Endothelial cell of umbilical vein (primary cell): ENCODE results near the gene ROBO2. TPM values are rescaled to one million over a fixed set of nuclear protein-coding genes. Genes with fewer than 3 reads are reported as not detected.

Experiments
- BruUV-seq: library from RNA; stranded (reverse); fragments of 400-500 nt; replicated peaks from 2 replicates; lab custom pipeline; 2021; lab: Mats Ljungman, UMichigan
- CTCF ChIA-PET: fragments of 300-600, 350-600 bp; sonication (Branson Sonifier 250); formaldehyde crosslinking; loops from one replicate; lab custom pipeline; 2021; ENCODE audit warnings: antibody characterized with exemption, inconsistent platforms; lab: Charles Lee
- POLR2A ChIA-PET: fragments of 300-600, 350-600 bp; sonication (Branson Sonifier 250); formaldehyde crosslinking; loops from one replicate; lab custom pipeline; 2021; ENCODE audit warnings: antibody characterized with exemption, inconsistent platforms; lab: Charles Lee
- DNase-seq: peaks from one replicate; pipeline ENCODE4 v3.0.0-alpha.2; 2011; ENCODE audit warnings: low read depth, low spot score
- FAIRE-seq: peaks from 2 replicates; lab custom pipeline; 2011; peaks lifted over from hg19 to GRCh38; lab: Jason Lieb, UNC
- H2AFZ ChIP-seq: 2 replicates; pipeline ENCODE4 v1.6.0; 2012; ENCODE audit warnings: low read depth, low read length, control low read depth, inconsistent platforms
- H3K27ac ChIP-seq: 2 replicates; pipeline ENCODE4 v1.5.1; 2011; ENCODE audit warnings: low read depth, mild to moderate bottlenecking, control low read depth, low read length, moderate library complexity; ENCODE audit not compliant: insufficient read depth
- H3K27me3 ChIP-seq, 2 experiments: 2 replicates each; pipeline versions ENCODE4 v1.6.0 to v1.6.1; 2011; ENCODE audit warnings: low read length in 2 of 2, mixed read lengths in 1 of 2; ENCODE audit not compliant: control insufficient read depth in 2 of 2, insufficient read depth in 2 of 2
- H3K36me3 ChIP-seq, 2 experiments: 2 replicates in 1 of 2; 3 replicates in 1 of 2; pipeline ENCODE4 v1.5.1; 2011; ENCODE audit warnings: low read length in 2 of 2, mild to moderate bottlenecking in 1 of 2, moderate library complexity in 1 of 2; ENCODE audit not compliant: control insufficient read depth in 2 of 2, insufficient read depth in 2 of 2; ENCODE audit errors: extremely low read depth in 1 of 2
- H3K4me1 ChIP-seq: 3 replicates; pipeline ENCODE4 v1.5.1; 2011; ENCODE audit warnings: mild to moderate bottlenecking, low read length; ENCODE audit not compliant: control insufficient read depth, insufficient read depth; ENCODE audit errors: extremely low read depth
- H3K4me2 ChIP-seq: 2 replicates; pipeline ENCODE4 v1.6.1; 2011; ENCODE audit warnings: low read length, control low read depth, mixed read lengths; ENCODE audit not compliant: insufficient read depth
- H3K4me3 ChIP-seq, 3 experiments: fragments of 200-600 bp in 1 of 3; sonication (generic), shearing (Covaris generic) in 1 of 3; replicated peaks in 1 of 3; 2 replicates each; pipeline ENCODE4 v1.5.1; 2011 to 2016; ENCODE audit warnings: control low read depth in 3 of 3, low read length in 3 of 3, mild to moderate bottlenecking in 2 of 3, inconsistent platforms in 1 of 3, low read depth in 1 of 3, moderate library complexity in 1 of 3; ENCODE audit not compliant: insufficient read depth in 1 of 3
- H3K79me2 ChIP-seq: 2 replicates; pipeline ENCODE4 v1.6.0; 2012; ENCODE audit warnings: low read length, inconsistent platforms; ENCODE audit not compliant: control insufficient read depth, insufficient read depth
- H3K9ac ChIP-seq: replicated peaks from 2 replicates; pipeline ENCODE3; 2011; ENCODE audit warnings: low read length, control low read depth; ENCODE audit not compliant: insufficient read depth; ENCODE audit errors: extremely low read depth
- H3K9me1 ChIP-seq: replicated peaks from 3 replicates; pipeline ENCODE4 v1.6.0; 2011; ENCODE audit warnings: mild to moderate bottlenecking, low read length; ENCODE audit not compliant: control insufficient read depth, insufficient read depth; ENCODE audit errors: extremely low read depth
- H3K9me3 ChIP-seq: replicated peaks from 2 replicates; pipeline ENCODE4 v1.5.1; 2012; ENCODE audit warnings: low read length, inconsistent platforms; ENCODE audit not compliant: control insufficient read depth, insufficient read depth
- H4K20me1 ChIP-seq: replicated peaks from 2 replicates; pipeline ENCODE3; 2011; ENCODE audit warnings: mild to moderate bottlenecking, low read length; ENCODE audit not compliant: control insufficient read depth, insufficient read depth; ENCODE audit errors: extremely low read depth
- CTCF ChIP-seq, 2 donors: IDR thresholded peaks; 1 replicate in 1 of 2; 2 replicates in 1 of 2; pipeline ENCODE4 v1.5.1; 2011; ENCODE audit warnings: low read length in 2 of 2, mild to moderate bottlenecking in 2 of 2, moderate library complexity in 2 of 2, control low read depth in 1 of 2, inconsistent platforms in 1 of 2, low read depth in 1 of 2; ENCODE audit not compliant: insufficient read depth in 1 of 2; ENCODE audit errors: extremely low read depth in 1 of 2
- EZH2 ChIP-seq: IDR thresholded peaks from 2 replicates; pipeline ENCODE4 v1.6.1; 2012; ENCODE audit warnings: borderline replicate concordance, low read depth, mild to moderate bottlenecking, moderate library complexity, low read length, inconsistent platforms; ENCODE audit not compliant: severe bottlenecking
- FOS ChIP-seq: IDR thresholded peaks from 2 replicates; pipeline ENCODE4 v1.6.1; 2011; ENCODE audit warnings: mild to moderate bottlenecking, low read length, moderate library complexity, borderline replicate concordance; ENCODE audit not compliant: insufficient read depth
- GATA2 ChIP-seq: IDR thresholded peaks from 2 replicates; pipeline ENCODE4 v1.7.0; 2011; ENCODE audit warnings: low read depth, mild to moderate bottlenecking, moderate library complexity, mixed read lengths, low read length; ENCODE audit not compliant: insufficient read length, insufficient read depth
- JUN ChIP-seq: IDR thresholded peaks from 2 replicates; pipeline ENCODE4 v1.6.1; 2011; ENCODE audit warnings: borderline replicate concordance, low read depth; ENCODE audit not compliant: insufficient read length, insufficient read depth
- MAX ChIP-seq: IDR thresholded peaks from 2 replicates; pipeline ENCODE4 v1.6.1; 2011; ENCODE audit not compliant: insufficient read depth, insufficient read length
- MYC ChIP-seq: IDR thresholded peaks from one replicate; pipeline ENCODE4 v1.6.1; 2011; ENCODE audit warnings: mild to moderate bottlenecking, low read depth, low read length
- POLR2A ChIP-seq: IDR thresholded peaks from 2 replicates; pipeline ENCODE4 v1.6.1; 2012; ENCODE audit warnings: low read depth, mild to moderate bottlenecking, control low read depth, low read length
- POLR2AphosphoS5 ChIP-seq: IDR thresholded peaks from 2 replicates; pipeline ENCODE4 v1.6.1; 2012; ENCODE audit warnings: low read depth, mild to moderate bottlenecking, control low read depth, low read length, moderate library complexity; ENCODE audit not compliant: insufficient read depth
- dilution Hi-C: fragments of 300-500 bp; cut with MboI; formaldehyde crosslinking; loops from one replicate; pipeline ENCODE4 v1.15.0; 2019; ENCODE audit warnings: low sequenced_read_pairs; ENCODE audit not compliant: extremely low pct_ligation_motif_present
- intact Hi-C: fragments of 100-400 bp; cut with micrococcal nuclease; formaldehyde crosslinking; loops from one replicate; pipeline ENCODE4 v1.10.0; 2022
- polyA plus RNA-seq, 4 experiments: library from polyadenylated mRNA; depleted of rRNA in 3 of 4; stranded (reverse) in 3 of 4; unstranded in 1 of 4; fragments of >200 nt; gene quantifications; 2 replicates each; pipeline versions ENCODE4 v1.2.1 to v1.2.3, GENCODE V29; 2011 to 2012; ENCODE audit warnings: missing spikeins in 1 of 4
- total RNA-seq: library from RNA; stranded (reverse); gene quantifications from 2 replicates; pipeline ENCODE4 v1.2.3, GENCODE V29; 2021

Gene ROBO2
- total and polyA plus RNA-seq, 2 donors (not counting 3 experiments of a cell fraction or from before 2014, with no cell fraction given), result not detected

GRCh38 chr3:76991165-76991564 is 48.7 kb upstream of the ROBO2 start:
- Histone ChIP-seq H3K4me1 (no peaks in the 10 kb centered on the region), H3K27ac (no peak overlapping the region), H3K9me3 (peaks cover 2% of the 10 kb centered on the region), H2AFZ (no peak overlapping the region), H3K27me3 (no peaks in the 10 kb centered on the region), H3K79me2 (no peaks in the 10 kb centered on the region), H4K20me1 (no peaks in the 10 kb centered on the region), H3K9ac (no peak overlapping the region), H3K9me1 (no peaks in the 10 kb centered on the region), H3K4me3 (no peak overlapping the region), H3K4me2 (no peak overlapping the region), H3K36me3 (no peaks in the 10 kb centered on the region)
- no peak for TF ChIP-seq JUN
- no peak for TF ChIP-seq POLR2A
- TF ChIP-seq MAX, result no peak
- no peak for TF ChIP-seq POLR2AphosphoS5
- no peak for TF ChIP-seq GATA2
- no peak for TF ChIP-seq CTCF (IDR thresholded peaks at IDR 0.05; ENCODE audit: extremely low read depth in 1 of 2, insufficient read depth in 1 of 2, low read depth in 1 of 2, low read length in 2 of 2)
- no peak for TF ChIP-seq MYC
- no peak for TF ChIP-seq FOS
- no peak for TF ChIP-seq EZH2
- no peak for DNase-seq
- no peak for FAIRE-seq
- ChIA-PET POLR2A (no interaction called here), CTCF (no interaction called here)
- dilution Hi-C loops (no loop called here), intact Hi-C loops (no loop called here)
- BruUV-seq, result no TSS peak
